NCI-H69 (cell line): ENCODE measurements around the gene C18orf32.
"Not testable (repeated sequence)": the region's sequence is repeated elsewhere in the genome, so short reads cannot be mapped to it uniquely, and the experiment has no call there.

Source experiments
- DNase-seq: peaks from one replicate; lab custom pipeline; 2025; lab: John Stamatoyannopoulos, UW

The C18orf32 gene

GRCh38 chr18:49500201-49500921 is 13.3 kb upstream of the C18orf32 start:
- DNase-seq = peak; percentile 60

GRCh38 chr18:49499046-49499637 is 12.1 kb upstream of the C18orf32 start:
- no peak for DNase-seq

- no peak for DNase-seq
These were observed 8.4 kb upstream of the C18orf32 start for GRCh38 chr18:49495480-49495879.

GRCh38 chr18:49495076-49495475 is 8.0 kb upstream of the C18orf32 start:
- no peak for DNase-seq

- DNase-seq = no peak
These were observed 7.6 kb upstream of the C18orf32 start for GRCh38 chr18:49494660-49495059.

GRCh38 chr18:49492694-49493033 is 5.6 kb upstream of the C18orf32 start:
- DNase-seq = peak; percentile 56

GRCh38 chr18:49491857-49492693 is 5.0 kb upstream of the C18orf32 start, which contains the start of gene RPL17:
TSS of gene RPL17 (minus strand) at chr18:49492465.
- DNase-seq = peak; percentile 100

GRCh38 chr18:49491534-49491856 is 4.5 kb upstream of the C18orf32 start:
- no peak for DNase-seq

GRCh38 chr18:49490246-49490762 is 3.3 kb upstream of the C18orf32 start:
- no peak for DNase-seq

GRCh38 chr18:49487711-49488310 is 777 bp upstream of the C18orf32 start:
- DNase-seq = peak; percentile 57

GRCh38 chr18:49486606-49486952 is 455 bp downstream of the C18orf32 start:
- peak; percentile 84 for DNase-seq

GRCh38 chr18:49486134-49486533 is 900 bp downstream of the C18orf32 start:
- no peak for DNase-seq

GRCh38 chr18:49483198-49483597 is 3.8 kb downstream of the C18orf32 start:
- no peak for DNase-seq

GRCh38 chr18:49481907-49482306 is 5.1 kb downstream of the C18orf32 start:
- no peak for DNase-seq

GRCh38 chr18:49481317-49481716 is 5.7 kb downstream of the C18orf32 start:
- DNase-seq = no peak

GRCh38 chr18:49479381-49480137 is 7.5 kb downstream of the C18orf32 start:
- no peak for DNase-seq

GRCh38 chr18:49476664-49477411 is 10.2 kb downstream of the C18orf32 start:
- no peak for DNase-seq

GRCh38 chr18:49474935-49475334 is 12.1 kb downstream of the C18orf32 start:
- not testable (repeated sequence) for DNase-seq

- peak; percentile 68 for DNase-seq
These were observed 13.3 kb downstream of the C18orf32 start for GRCh38 chr18:49473721-49474120.

GRCh38 chr18:49472459-49472858 is 14.6 kb downstream of the C18orf32 start:
- DNase-seq = no peak

GRCh38 chr18:49471532-49471931 is 15.5 kb downstream of the C18orf32 start:
- no peak for DNase-seq
